DMS153 treated with DMSO at 0.1 percent for 48 hours (cell line): Measurements from ENCODE around the gene PIK3C2G.

Experiments
- DNase-seq: peaks from one replicate; lab custom pipeline; 2025; ENCODE audit not compliant: unreplicated experiment; lab: John Stamatoyannopoulos, UW

The PIK3C2G gene

DNA sequence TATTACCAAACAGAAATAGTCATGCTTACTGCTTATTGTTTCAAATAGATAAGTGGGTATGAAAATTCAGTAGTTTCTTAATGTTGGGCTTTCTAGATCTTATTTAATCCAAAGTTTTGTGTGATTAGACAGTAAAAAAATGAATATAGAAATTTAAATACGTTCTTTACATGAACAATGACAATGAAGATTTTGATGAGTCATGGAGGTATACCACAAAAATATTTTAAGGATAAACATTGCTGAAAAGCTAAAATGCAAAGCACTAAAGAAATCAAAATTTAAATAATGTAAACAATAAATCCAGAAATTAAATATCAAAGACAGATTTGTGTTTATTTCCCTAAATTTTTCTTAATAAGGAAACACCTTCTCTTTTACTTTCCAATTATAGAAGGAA lies 78.3 kb downstream of the PIK3C2G start:
- no peak for DNase-seq

DNA sequence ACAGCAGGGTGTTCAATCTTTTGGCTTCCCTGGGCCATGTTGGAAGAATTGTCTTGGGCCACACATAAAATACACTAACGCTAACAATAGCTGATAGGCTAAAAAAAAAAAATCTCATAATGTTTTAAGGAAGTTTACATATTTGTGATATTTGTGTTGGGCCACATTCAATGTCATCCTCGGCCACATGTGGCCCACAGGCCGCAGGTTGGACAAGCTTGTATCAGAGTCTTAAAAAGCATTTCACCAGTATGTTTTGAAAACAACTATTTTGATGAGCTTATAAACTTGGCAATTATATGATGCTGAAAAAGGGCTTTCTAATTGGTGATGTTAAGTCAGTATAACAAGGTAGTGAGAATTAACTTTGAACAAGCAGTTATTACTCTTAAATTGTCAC lies 78.9 kb downstream of the PIK3C2G start:
- DNase-seq = no peak

DNA sequence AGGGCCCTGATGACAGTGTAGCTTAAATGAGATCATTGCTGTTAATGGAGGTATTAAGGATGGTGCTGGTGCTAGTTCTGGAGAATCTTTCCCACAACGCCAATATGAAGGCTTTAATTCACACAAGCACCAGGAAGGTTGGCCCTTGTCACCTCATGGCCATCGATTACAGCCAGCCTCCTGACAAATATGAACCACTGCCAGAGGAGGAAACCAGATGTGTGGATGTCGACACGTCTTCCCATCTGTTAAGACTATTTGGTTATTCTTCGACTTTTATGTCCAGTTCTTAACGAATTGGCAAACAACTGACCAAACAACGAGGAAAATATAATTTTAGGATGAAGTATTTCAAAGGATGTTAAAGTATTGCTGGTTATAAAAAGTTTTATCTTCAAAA lies 79.5 kb downstream of the PIK3C2G start:
- DNase-seq = no peak

GRCh38 chr12:18343708-18344107 lies 82.4 kb downstream of the PIK3C2G start:
- no peak for DNase-seq

- DNase-seq = no peak
Observed at GRCh38 chr12:18345021-18345735, 83.9 kb downstream of the PIK3C2G start.

GRCh38 chr12:18352312-18352711 lies 91.0 kb downstream of the PIK3C2G start:
- DNase-seq = no peak

DNA sequence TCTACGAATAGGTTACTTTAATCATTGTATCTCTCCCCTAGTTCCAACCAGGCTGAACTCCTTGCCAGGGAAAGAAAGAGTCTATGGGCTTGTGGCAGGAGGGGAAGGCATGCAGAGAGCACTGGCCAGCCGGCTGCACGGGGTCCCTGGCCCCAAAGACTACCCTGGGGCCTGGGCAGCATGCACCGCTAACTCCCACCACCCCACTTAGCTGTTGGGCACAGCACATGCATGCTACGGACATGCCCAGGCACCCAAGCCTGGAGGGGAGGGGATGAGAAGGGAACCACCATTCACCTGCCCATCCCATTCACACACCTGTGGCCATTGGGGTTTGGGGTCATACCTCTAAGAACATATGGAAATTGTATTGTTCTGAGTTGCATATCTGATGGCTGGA lies 94.1 kb downstream of the PIK3C2G start:
- no peak for DNase-seq

GRCh38 chr12:18358077-18358476 lies 96.8 kb downstream of the PIK3C2G start:
- no peak for DNase-seq

GRCh38 chr12:18358930-18359329 lies 97.6 kb downstream of the PIK3C2G start:
- DNase-seq = no peak

GRCh38 chr12:18361433-18361832 lies 100.1 kb downstream of the PIK3C2G start:
- DNase-seq = no peak

- DNase-seq = no peak
Observed at GRCh38 chr12:18363321-18363720, 102.0 kb downstream of the PIK3C2G start.

- no peak for DNase-seq
Observed at GRCh38 chr12:18368594-18368993, 107.3 kb downstream of the PIK3C2G start.

- no peak for DNase-seq
Observed at GRCh38 chr12:18373181-18373580, 111.9 kb downstream of the PIK3C2G start.

GRCh38 chr12:18375131-18375530 lies 113.8 kb downstream of the PIK3C2G start:
- DNase-seq = no peak

DNA sequence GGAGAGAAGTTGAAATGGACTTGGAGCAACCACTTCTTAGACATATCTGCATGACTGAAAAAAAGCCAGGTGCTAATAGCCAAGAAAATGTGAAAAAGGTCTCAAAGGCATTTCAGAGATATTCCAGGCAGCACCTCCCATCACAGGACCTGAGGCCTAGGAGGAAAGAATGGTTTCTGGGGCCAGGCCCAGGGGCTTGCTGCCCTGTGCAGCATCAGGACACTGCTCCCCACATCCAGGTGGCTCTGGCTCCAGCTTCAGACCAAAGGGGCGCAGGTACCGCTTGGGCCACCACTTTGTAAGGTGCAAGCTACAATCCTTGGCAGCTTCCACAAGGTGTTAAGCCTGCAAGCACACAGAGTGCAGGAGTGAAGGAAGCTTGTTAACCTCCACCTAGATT lies 114.3 kb downstream of the PIK3C2G start:
- DNase-seq = no peak

DNA sequence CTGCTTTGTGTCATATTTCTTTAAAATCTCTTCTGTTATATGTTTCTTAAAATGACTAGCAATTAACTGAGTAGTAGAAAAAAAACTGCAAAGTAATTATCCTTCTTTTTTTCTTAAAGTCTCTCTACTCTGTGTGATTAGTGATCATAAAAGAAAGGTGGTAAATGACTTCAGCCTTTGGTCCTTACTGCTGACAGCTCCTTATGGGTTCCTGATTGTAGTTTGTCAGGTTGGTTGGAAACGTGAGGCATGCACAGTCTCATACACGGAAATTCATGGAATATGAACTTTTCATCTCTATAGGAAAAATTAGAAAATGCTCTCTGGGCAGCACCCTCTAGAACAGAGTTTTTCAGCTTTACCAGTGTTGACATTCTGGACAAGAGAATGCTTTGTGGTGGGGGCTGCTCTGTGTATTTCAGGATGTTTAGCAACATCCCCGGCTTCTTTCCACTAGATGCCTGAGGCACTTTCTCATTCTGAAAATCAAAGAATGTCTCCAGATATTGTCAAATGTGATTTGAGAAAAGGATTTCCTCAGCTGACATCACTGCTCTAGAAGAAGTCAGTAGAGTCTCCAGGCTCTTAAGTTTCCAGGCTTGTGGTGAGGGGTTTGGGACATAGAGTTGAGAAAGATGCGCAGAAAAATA lies 121.0 kb downstream of the PIK3C2G start:
- no peak for DNase-seq

DNA sequence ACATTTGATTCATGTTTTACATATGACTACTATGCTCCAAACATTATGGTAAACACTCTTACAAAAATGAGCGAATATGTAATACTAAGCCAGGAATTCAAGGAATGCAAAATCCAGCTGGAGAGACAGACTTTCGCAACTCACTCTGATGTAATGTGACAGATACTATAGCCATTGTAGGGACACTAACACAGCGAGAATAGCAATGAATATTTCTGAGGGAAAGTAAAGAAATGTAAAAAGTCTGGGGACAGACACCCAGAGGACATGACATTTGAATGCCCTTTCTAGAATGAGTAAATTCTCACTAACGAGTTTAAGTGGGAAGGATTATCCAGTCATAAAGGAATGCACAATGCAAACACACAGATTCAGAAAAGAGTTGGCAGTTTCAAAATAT lies 121.9 kb downstream of the PIK3C2G start:
- DNase-seq = no peak

DNA sequence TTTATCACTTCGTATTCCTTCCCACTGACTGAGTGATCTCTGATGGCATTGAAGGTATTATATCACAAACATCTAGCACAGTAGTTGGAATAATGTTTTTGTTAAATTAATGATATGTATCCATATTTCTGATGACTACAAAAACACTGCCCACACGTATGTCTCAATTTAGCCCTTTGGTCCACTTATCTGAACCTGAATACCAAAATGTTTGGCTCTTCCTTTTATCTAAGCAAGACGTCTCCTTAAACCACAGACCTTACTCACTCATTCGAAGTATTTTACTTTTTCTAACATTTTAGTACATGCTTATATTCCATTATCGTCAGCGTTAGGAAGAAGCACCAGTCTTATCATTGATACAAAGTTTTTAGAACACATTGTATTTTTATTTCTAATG lies 126.4 kb downstream of the PIK3C2G start:
- no peak for DNase-seq

- no peak for DNase-seq
Observed at GRCh38 chr12:18389820-18390219, 128.5 kb downstream of the PIK3C2G start.

DNA sequence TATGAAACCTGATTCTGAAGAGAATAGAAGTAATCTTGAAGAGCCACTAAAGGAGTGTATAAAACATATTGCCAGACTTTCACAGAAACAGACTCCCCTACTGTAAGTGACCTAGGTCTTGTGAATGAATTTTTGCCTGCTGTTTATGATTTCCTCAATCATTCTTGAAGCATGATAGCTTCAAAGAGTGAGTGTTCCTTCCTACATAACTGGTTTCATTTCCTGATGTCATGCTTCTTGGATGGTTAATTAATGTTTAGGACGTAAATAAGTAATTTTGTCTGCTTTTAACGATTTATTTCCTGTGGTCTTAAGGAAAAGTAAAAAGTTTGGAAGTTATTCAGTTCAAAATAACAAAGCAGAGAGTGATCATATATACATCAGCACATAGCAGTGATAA lies 129.8 kb downstream of the PIK3C2G start:
- DNase-seq = no peak

DNA sequence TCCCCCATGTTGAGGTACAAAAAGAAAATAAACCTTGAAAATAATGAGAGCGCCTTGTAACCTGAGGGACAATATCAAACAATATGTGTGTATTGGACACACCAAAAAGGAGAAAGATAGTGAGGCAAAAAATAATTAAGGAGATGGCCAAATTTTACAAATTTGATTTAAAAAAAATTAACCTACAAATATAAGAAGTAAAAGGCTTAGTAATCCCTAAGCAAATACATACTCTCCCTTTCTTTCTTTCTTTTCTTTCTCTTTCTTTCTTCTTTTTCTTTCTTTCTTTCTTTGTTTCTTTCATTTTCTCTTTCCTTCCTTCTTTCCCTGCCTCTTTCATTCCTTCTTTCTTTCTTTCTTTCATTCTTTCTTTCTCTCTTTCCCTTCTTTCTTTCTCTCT lies 133.4 kb downstream of the PIK3C2G start:
- DNase-seq = no peak

- DNase-seq = no peak
Observed at GRCh38 chr12:18400186-18400585, 138.9 kb downstream of the PIK3C2G start.
